ENCODE results near the gene PAF1.

GRCh38 chr19:39400061-39400460 lies 9.2 kb upstream of the PAF1 start:
- no peak for TF ChIP-seq SUZ12 (IDR thresholded peaks at IDR 0.05; ENCODE audit: extremely low read depth, insufficient read depth, insufficient read length)
- no peak for TF ChIP-seq YY1 (IDR thresholded peaks at IDR 0.05; ENCODE audit: insufficient read depth, insufficient read length)
